GM12892 (cell line): Measurements from ENCODE around the gene ZNF33A.

ENCODE experiments used
- POLR2A ChIP-seq: IDR thresholded peaks from 2 replicates; pipeline ENCODE4 v1.6.1; 2011; ENCODE audit warnings: low read depth, low read length, control low read depth
- POLR2AphosphoS5 ChIP-seq: IDR thresholded peaks from 2 replicates; pipeline ENCODE4 v1.6.1; 2011; ENCODE audit warnings: low read depth, low read length, control low read depth

GRCh38 chr10:38032886-38033285 is 22.4 kb downstream of the ZNF33A start:
- TF ChIP-seq POLR2A, result no peak
- no peak for TF ChIP-seq POLR2AphosphoS5
